IMR-90 (cell line): Measurements from ENCODE around the gene FNDC11. TPM values are rescaled to one million over a fixed set of nuclear protein-coding genes. Genes with fewer than 3 reads are reported as not detected.

Experiments
- ATAC-seq: fragments of 200-7000 bp; cut with Tn5 transposase; 2 replicates; pipeline ENCODE4 v1.9.1; 2020; ENCODE audit warnings: low read depth, mild to moderate bottlenecking, moderate library complexity
- BruUV-seq: library from RNA; stranded (reverse); fragments of 400-500 nt; replicated peaks from 2 replicates; lab custom pipeline; 2021; lab: Mats Ljungman, UMichigan
- CTCF ChIA-PET: fragments of 300-600 bp; formaldehyde crosslinking; extraction: SDS; loops from one replicate; lab custom pipeline; 2021; ENCODE audit warnings: antibody characterized with exemption; lab: Yijun Ruan, JAX
- POLR2A ChIA-PET: fragments of 300-600 bp; sonication (Branson Sonifier 250); formaldehyde crosslinking; loops from one replicate; lab custom pipeline; 2022; ENCODE audit warnings: antibody characterized with exemption; ENCODE audit not compliant: unreplicated experiment; lab: Charles Lee
- DNase-seq: peaks from one replicate; pipeline ENCODE4 v3.0.0; 2013
- H2AFZ ChIP-seq: replicated peaks from 2 replicates; pipeline ENCODE3; 2013; ENCODE audit warnings: low read length, mild to moderate bottlenecking; ENCODE audit not compliant: poor library complexity
- H2AK5ac ChIP-seq: 2 replicates; pipeline ENCODE4 v1.6.1; 2013; ENCODE audit warnings: low read depth, low read length, inconsistent platforms
- H2AK9ac ChIP-seq: replicated peaks from 2 replicates; pipeline ENCODE3; 2013; ENCODE audit warnings: mild to moderate bottlenecking, low read depth, low read length, moderate library complexity; ENCODE audit not compliant: poor library complexity
- H2BK120ac ChIP-seq: 2 replicates; pipeline ENCODE4 v1.6.1; 2013; ENCODE audit warnings: low read depth, low read length, inconsistent platforms
- H2BK15ac ChIP-seq: 3 replicates; pipeline ENCODE4 v1.6.1; 2013; ENCODE audit warnings: low read depth, low read length, inconsistent platforms
- H2BK20ac ChIP-seq: 2 replicates; pipeline ENCODE4 v1.6.1; 2013; ENCODE audit warnings: low read depth, mild to moderate bottlenecking, inconsistent platforms, low read length, moderate library complexity
- H2BK5ac ChIP-seq: 2 replicates; pipeline ENCODE4 v1.6.1; 2013; ENCODE audit warnings: mild to moderate bottlenecking, low read depth, low read length, inconsistent platforms; ENCODE audit not compliant: poor library complexity, severe bottlenecking
- H3K14ac ChIP-seq: replicated peaks from 2 replicates; pipeline ENCODE4 v1.6.1; 2013; ENCODE audit warnings: low read depth, low read length, inconsistent platforms
- H3K18ac ChIP-seq: 2 replicates; pipeline ENCODE4 v1.6.1; 2013; ENCODE audit warnings: low read depth, low read length, control low read depth
- H3K23ac ChIP-seq: 2 replicates; pipeline ENCODE4 v1.6.1; 2013; ENCODE audit warnings: low read depth, low read length, inconsistent platforms
- H3K27ac ChIP-seq: 2 replicates; pipeline ENCODE4 v1.5.1; 2013; ENCODE audit warnings: mild to moderate bottlenecking, control low read depth, low read length; ENCODE audit not compliant: insufficient read depth
- H3K27me3 ChIP-seq: 2 replicates; pipeline ENCODE4 v1.6.1; 2013; ENCODE audit warnings: low read length; ENCODE audit not compliant: control insufficient read depth, insufficient read depth
- H3K36me3 ChIP-seq: 2 replicates; pipeline ENCODE4 v1.6.1; 2013; ENCODE audit warnings: low read length, mixed read lengths; ENCODE audit not compliant: control insufficient read depth, insufficient read depth
- H3K4ac ChIP-seq: 2 replicates; pipeline ENCODE4 v1.6.1; 2013; ENCODE audit warnings: low read depth, low read length, inconsistent platforms
- H3K4me1 ChIP-seq: 2 replicates; pipeline ENCODE4 v1.6.1; 2013; ENCODE audit warnings: low read length, mixed read lengths; ENCODE audit not compliant: control insufficient read depth, insufficient read depth
- H3K4me2 ChIP-seq: 2 replicates; pipeline ENCODE4 v1.6.1; 2013; ENCODE audit warnings: low read depth, mild to moderate bottlenecking, control low read depth, low read length, moderate library complexity
- H3K4me3 ChIP-seq: 2 replicates; pipeline ENCODE4 v1.5.1; 2013; ENCODE audit warnings: low read depth, mild to moderate bottlenecking, control low read depth, low read length, moderate library complexity; ENCODE audit not compliant: insufficient read depth
- H3K56ac ChIP-seq: 2 replicates; pipeline ENCODE4 v1.6.1; 2013; ENCODE audit warnings: low read length, inconsistent platforms; ENCODE audit not compliant: insufficient read depth; ENCODE audit errors: extremely low read depth
- H3K79me1 ChIP-seq, 2 experiments: 2 replicates each; pipeline ENCODE4 v1.6.1; 2013; ENCODE audit warnings: low read length in 2 of 2, inconsistent platforms in 1 of 2, low read depth in 1 of 2
- H3K9ac ChIP-seq: 2 replicates; pipeline ENCODE4 v1.6.1; 2013; ENCODE audit warnings: low read depth, low read length, control low read depth
- H3K9me1 ChIP-seq: 2 replicates; pipeline ENCODE4 v1.6.1; 2013; ENCODE audit warnings: low read length, inconsistent platforms; ENCODE audit not compliant: insufficient read depth
- H3K9me3 ChIP-seq: 2 replicates; pipeline ENCODE4 v1.6.1; 2013; ENCODE audit warnings: low read length; ENCODE audit not compliant: control insufficient read depth, insufficient read depth
- H4K20me1 ChIP-seq: 2 replicates; pipeline ENCODE4 v1.6.1; 2013; ENCODE audit warnings: low read length, inconsistent platforms; ENCODE audit not compliant: insufficient read depth
- H4K5ac ChIP-seq: 2 replicates; pipeline ENCODE4 v1.6.1; 2013; ENCODE audit warnings: mild to moderate bottlenecking, low read depth, low read length, control low read depth
- H4K8ac ChIP-seq, 2 experiments: 2 replicates each; pipeline ENCODE4 v1.6.1; 2013; ENCODE audit warnings: low read depth in 2 of 2, low read length in 2 of 2, control low read depth in 1 of 2, inconsistent platforms in 1 of 2
- H4K91ac ChIP-seq: 2 replicates; pipeline ENCODE4 v1.6.1; 2013; ENCODE audit warnings: low read depth, low read length, inconsistent platforms; ENCODE audit not compliant: insufficient read depth
- POLR2A ChIP-seq: IDR thresholded peaks from 2 replicates; pipeline ENCODE4 v1.6.1; 2012; ENCODE audit warnings: mild to moderate bottlenecking, low read depth, low read length
- WGBS, 2 experiments: methylation state at CpG; one replicate each; pipeline versions ENCODE4 v1.1.5 to v1.1.7; 2013; ENCODE audit warnings: missing lambda C conversion rate in 2 of 2; ENCODE audit not compliant: insufficient read length in 1 of 2; ENCODE audit errors: extremely low coverage in 2 of 2; 5-methylcytosine and 5-hydroxymethylcytosine counted together
- dilution Hi-C: fragments of 300-500 bp; cut with HindIII; formaldehyde crosslinking; loops from one replicate; pipeline ENCODE4 v1.14.3; 2018; ENCODE audit warnings: low sequenced_read_pairs; ENCODE audit not compliant: unreplicated experiment
- in situ Hi-C: fragments of 300-500 bp; cut with MboI; formaldehyde crosslinking; loops from 3 replicates; pipeline ENCODE4 v1.14.3; 2019; ENCODE audit warnings: low sequenced_read_pairs, inconsistent platforms, mixed read lengths
- intact Hi-C: fragments of 100-400 bp; cut with micrococcal nuclease; formaldehyde crosslinking; loops from 2 replicates; pipeline ENCODE4 v1.10.0; 2022
- polyA plus RNA-seq, 3 experiments: library from polyadenylated mRNA; depleted of rRNA; stranded (reverse); fragments of >200 nt; gene quantifications; 2 replicates each; pipeline ENCODE4 v1.2.3, GENCODE V29; 2012; ENCODE audit warnings: low replicate concordance in 1 of 3
- total RNA-seq: library from RNA; depleted of rRNA; stranded (reverse); fragments of >200 nt; gene quantifications from 2 replicates; pipeline ENCODE4 v1.2.3, GENCODE V29; 2012

The FNDC11 gene
- total and polyA plus RNA-seq, 2 of the 4 experiments (the other 2 are of a cell fraction), result 0.36 to 1.0 TPM

- Histone ChIP-seq H3K4ac (no peak overlapping the region), H2AFZ (no peak overlapping the region), H4K91ac (no peak overlapping the region), H3K27me3 (no peaks in the 10 kb centered on the region), H3K18ac (no peak overlapping the region), H2BK120ac (no peak overlapping the region), H4K20me1 (peaks cover 4% of the 10 kb centered on the region; the same call in 1 of the 2 replicates), H2AK5ac (no peak overlapping the region), H3K27ac (no peak overlapping the region), H2BK15ac (no peak overlapping the region), H3K14ac (no peak overlapping the region), H3K36me3 (peaks cover 45% of the 10 kb centered on the region), H2AK9ac (no peak overlapping the region), H3K9me3 (no peaks in the 10 kb centered on the region), H3K56ac (no peak overlapping the region), H3K23ac (no peak overlapping the region), H4K8ac (no peak overlapping the region), H3K79me1 (peaks cover 10 to 23% of the 10 kb centered on the region in 2 experiments; a peak in 3 of 4 replicates), H2BK20ac (no peak overlapping the region), H3K9ac (no peak overlapping the region), H3K4me3 (no peak overlapping the region), H3K9me1 (peaks cover 4% of the 10 kb centered on the region; the same call in 1 of the 2 replicates), H3K4me1 (peaks cover 7% of the 10 kb centered on the region), H2BK5ac (no peak overlapping the region), H3K4me2 (no peak overlapping the region), H4K5ac (no peak overlapping the region)
- intact Hi-C loops, result no loop called here
- dilution Hi-C loops, result no loop called here
- TF ChIP-seq POLR2A, result no peak
- ChIA-PET POLR2A (no interaction called here), CTCF (no interaction called here)
- in situ Hi-C loops, result no loop called here
- no TSS peak for BruUV-seq
- DNase-seq (no peak), ATAC-seq (no peak)
- WGBS, 2 experiments, result 87% methylated on average over 20 of the region's 33 CpGs; no CpG with 5 or more reads in 1 of the 2 experiments
Observed at GRCh38 chr20:63598479-63599395, 44.8 kb downstream of the FNDC11 start.
